ENCODE data around the gene AUH. TPM values are rescaled to one million over a fixed set of nuclear protein-coding genes. Genes with fewer than 3 reads are reported as not detected.
A peak's percentile ranks its signal among the peaks of the same experiment; 100 is the strongest.

AUH gene
- total and polyA plus RNA-seq, 9 of the 15 experiments (the other 6 are each of a cell fraction or from before 2014, with no cell fraction given), result 3.4 to 29.0 (median 10.1) TPM

DNA sequence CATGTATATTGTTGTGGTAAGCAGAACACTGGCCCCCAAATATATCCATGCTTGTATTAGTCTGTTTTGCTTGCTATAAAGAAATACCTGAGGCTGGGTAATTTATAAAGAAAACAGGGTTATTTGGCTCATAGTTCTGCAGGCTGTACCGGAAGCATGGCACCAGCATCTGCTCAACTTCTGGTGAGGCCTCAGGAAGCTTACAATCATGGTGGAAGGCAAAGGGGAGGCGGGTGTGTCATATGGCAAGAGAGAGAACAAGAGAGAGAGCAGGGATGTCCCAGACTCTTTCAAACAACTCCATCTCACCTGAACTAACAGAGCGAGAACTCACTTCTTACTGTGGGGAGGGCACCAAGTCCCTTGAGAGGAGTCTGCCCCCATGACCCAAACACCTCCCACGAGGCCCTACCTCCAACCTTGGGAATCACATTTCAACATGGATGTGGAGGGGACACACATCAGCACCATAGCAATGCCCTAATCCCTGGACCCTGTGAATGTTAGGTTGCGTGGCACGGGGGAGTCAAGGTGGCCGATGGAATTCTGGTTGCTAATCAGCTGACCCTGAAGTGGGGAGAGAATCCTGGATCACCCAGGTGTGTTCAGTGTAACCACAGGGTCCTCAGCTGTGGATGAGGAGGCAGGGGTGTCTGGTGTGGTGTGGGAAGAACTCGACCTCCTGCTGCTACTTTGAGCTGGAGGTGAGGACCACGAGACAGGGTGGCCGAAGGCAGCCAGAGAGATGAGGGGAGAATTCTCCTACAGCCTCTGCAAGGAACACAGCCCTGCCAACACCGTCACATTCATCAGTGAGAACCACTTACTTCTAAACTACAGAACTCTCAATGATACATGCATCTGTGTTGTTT lies 172.8 kb downstream of the AUH start:
- H3K9me1 ChIP-seq (ENCODE audit: control insufficient read depth, insufficient read depth, low read length), result no peaks in the 10 kb centered on the region
- FAIRE-seq, result no peak
- TF ChIP-seq, protein P1, sequence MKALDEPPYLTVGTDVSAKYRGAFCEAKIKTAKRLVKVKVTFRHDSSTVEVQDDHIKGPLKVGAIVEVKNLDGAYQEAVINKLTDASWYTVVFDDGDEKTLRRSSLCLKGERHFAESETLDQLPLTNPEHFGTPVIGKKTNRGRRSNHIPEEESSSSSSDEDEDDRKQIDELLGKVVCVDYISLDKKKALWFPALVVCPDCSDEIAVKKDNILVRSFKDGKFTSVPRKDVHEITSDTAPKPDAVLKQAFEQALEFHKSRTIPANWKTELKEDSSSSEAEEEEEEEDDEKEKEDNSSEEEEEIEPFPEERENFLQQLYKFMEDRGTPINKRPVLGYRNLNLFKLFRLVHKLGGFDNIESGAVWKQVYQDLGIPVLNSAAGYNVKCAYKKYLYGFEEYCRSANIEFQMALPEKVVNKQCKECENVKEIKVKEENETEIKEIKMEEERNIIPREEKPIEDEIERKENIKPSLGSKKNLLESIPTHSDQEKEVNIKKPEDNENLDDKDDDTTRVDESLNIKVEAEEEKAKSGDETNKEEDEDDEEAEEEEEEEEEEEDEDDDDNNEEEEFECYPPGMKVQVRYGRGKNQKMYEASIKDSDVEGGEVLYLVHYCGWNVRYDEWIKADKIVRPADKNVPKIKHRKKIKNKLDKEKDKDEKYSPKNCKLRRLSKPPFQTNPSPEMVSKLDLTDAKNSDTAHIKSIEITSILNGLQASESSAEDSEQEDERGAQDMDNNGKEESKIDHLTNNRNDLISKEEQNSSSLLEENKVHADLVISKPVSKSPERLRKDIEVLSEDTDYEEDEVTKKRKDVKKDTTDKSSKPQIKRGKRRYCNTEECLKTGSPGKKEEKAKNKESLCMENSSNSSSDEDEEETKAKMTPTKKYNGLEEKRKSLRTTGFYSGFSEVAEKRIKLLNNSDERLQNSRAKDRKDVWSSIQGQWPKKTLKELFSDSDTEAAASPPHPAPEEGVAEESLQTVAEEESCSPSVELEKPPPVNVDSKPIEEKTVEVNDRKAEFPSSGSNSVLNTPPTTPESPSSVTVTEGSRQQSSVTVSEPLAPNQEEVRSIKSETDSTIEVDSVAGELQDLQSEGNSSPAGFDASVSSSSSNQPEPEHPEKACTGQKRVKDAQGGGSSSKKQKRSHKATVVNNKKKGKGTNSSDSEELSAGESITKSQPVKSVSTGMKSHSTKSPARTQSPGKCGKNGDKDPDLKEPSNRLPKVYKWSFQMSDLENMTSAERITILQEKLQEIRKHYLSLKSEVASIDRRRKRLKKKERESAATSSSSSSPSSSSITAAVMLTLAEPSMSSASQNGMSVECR (CRISPR knock-in tag; IDR thresholded peaks at IDR 0.05), result no peak
- TF ChIP-seq TRIM24 (IDR thresholded peaks at IDR 0.05) (peak in 1 of 2 experiments; percentile 33; a peak in 1 of 4 replicates), RBM34 (IDR thresholded peaks at IDR 0.05; ENCODE audit: borderline replicate concordance, insufficient read depth, low read length) (no peak), KDM4B (IDR thresholded peaks at IDR 0.05; ENCODE audit: borderline replicate concordance in 2 of 2, low read depth in 1 of 2) (no peak), EGR1 (conservative IDR thresholded peaks at IDR 0.05) (no peak), KAT8 (IDR thresholded peaks at IDR 0.05; ENCODE audit: low read depth) (no peak), DIDO1 (tag; IDR thresholded peaks at IDR 0.05; ENCODE audit: low read depth) (no peak), NFRKB (IDR thresholded peaks at IDR 0.05; ENCODE audit: low read depth) (no peak), TRIM28 (IDR thresholded peaks at IDR 0.05) (0 out of 2 replicates have a peak, but pooled peaks have one; percentile 32), ZNF316 (IDR thresholded peaks at IDR 0.05) (peak; percentile 74)
- no peaks in the 10 kb centered on the region; the same call in 2 of the 3 replicates for H3K79me2 ChIP-seq (ENCODE audit: control insufficient read depth, insufficient read depth, low read length)
- H3K4me1 ChIP-seq (replicated peaks in 1 of 2; ENCODE audit: control insufficient read depth in 2 of 2, insufficient read depth in 2 of 2, low read length in 2 of 2), result peaks cover 27% of the 10 kb centered on the region in 2 experiments
- H3K4me2 ChIP-seq (ENCODE audit: insufficient read depth, low read length), result no peak overlapping the region
- H3K9me3 ChIP-seq (replicated peaks; ENCODE audit: control insufficient read depth, insufficient read depth, low read depth, low read length), result peaks cover 5% of the 10 kb centered on the region
- no TSS peak for BruUV-seq (replicated peaks)
- ATAC-seq, result no peak
- no peak overlapping the region for H3K4me3 ChIP-seq
- intact Hi-C loops (cut with micrococcal nuclease) (no loop called here), in situ Hi-C loops (cut with MboI) (no loop called here)
- H3K27ac ChIP-seq (ENCODE audit: extremely low read depth, low read depth, low read length), result no peak overlapping the region
- 78% methylated on average over 10 of the region's 11 CpGs for WGBS (ENCODE audit: insufficient coverage, low coverage, missing lambda C conversion rate)
- no peaks in the 10 kb centered on the region for H3K27me3 ChIP-seq (ENCODE audit: control insufficient read depth in 2 of 2, insufficient read depth in 2 of 2, low read length in 2 of 2)
- no peak for DNase-seq (ENCODE audit: extremely low read depth in 1 of 4, low spot score in 3 of 4)
- no peaks in the 10 kb centered on the region for H4K20me1 ChIP-seq (replicated peaks; ENCODE audit: control insufficient read depth, insufficient read depth, low read length)
- CTCF ChIA-PET (ENCODE audit: low intra/inter-chr PET ratio), result no interaction called here
- no peak overlapping the region for H3K9ac ChIP-seq (ENCODE audit: insufficient read depth in 1 of 2, low read depth in 2 of 2, low read length in 2 of 2)
- no peak overlapping the region for H2AFZ ChIP-seq (ENCODE audit: low read depth, low read length)
- H3K36me3 ChIP-seq (ENCODE audit: control insufficient read depth, insufficient read depth, low read length), result no peaks in the 10 kb centered on the region
- POLR2A ChIA-PET, result no interaction called here

Data from K562 (cell line).